Ishikawa (cell line): Measurements from ENCODE around the gene HEYL.

ENCODE experiments used
- EP300 ChIP-seq: IDR thresholded peaks from 2 replicates; pipeline ENCODE4 v1.6.1; 2012; ENCODE audit warnings: borderline replicate concordance
- RAD21 ChIP-seq: IDR thresholded peaks from 2 replicates; pipeline ENCODE4 v1.6.1; 2012; ENCODE audit warnings: low read depth
- TF ChIP-seq, protein P1 (sequence below): IDR thresholded peaks from 2 replicates; pipeline ENCODE4 v1.6.1; 2012

DNA sequence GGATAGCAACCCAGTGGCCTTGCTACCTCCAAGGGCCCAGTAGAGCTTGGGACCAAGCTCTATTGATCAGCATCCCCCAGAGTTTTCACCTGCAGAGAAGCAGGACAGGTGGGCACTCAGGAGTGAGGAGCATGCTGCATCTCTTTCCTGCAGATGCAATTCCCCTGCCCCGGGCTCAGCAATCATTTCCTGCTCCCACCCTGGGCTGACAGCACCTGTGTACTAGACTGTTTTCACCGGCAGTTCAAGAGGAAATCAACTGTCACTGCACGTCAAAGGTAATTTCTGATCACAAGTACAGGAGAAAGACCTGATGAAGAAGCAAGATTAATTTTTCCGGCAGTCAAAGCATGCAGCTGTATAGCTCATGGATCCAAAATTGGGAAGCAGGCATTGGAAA is 41.3 kb upstream of the HEYL start:
- TF ChIP-seq, protein P1, sequence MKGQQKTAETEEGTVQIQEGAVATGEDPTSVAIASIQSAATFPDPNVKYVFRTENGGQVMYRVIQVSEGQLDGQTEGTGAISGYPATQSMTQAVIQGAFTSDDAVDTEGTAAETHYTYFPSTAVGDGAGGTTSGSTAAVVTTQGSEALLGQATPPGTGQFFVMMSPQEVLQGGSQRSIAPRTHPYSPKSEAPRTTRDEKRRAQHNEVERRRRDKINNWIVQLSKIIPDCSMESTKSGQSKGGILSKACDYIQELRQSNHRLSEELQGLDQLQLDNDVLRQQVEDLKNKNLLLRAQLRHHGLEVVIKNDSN, result no peak
- TF ChIP-seq EP300 (no peak), RAD21 (no peak)
